NCI-H345 (cell line): ENCODE results near the gene PHF21A.

Experiments
- DNase-seq: peaks from one replicate; lab custom pipeline; 2025; lab: John Stamatoyannopoulos, UW

PHF21A gene

DNA sequence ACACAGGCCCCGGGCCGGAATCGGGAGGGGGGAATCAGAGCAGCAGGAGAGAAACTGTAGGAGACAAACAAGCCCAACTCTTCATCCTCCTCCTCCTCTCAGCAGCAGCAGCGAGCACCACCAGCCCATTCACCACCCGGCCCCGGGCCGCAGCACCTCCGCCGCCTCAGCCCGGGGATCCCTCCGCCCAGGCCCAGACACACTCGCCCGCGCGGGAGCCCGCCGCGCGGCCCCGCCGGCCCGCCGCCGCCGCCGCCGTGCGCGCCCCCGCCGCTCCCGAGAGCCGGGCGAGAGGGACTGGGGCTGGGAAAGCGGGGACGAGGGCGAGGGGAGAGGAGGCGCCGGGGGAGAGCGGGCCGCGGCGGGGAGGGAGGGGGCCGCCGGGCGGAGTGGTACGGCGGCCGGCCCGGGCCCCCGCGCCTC is at the start of gene PHF21A:
TSS of gene PHF21A (minus strand) at position 154 of the 423 bp plus-strand sequence. CDS start 37,235 bp downstream, outside the sequence.
- peak; percentile 94 for DNase-seq

DNA sequence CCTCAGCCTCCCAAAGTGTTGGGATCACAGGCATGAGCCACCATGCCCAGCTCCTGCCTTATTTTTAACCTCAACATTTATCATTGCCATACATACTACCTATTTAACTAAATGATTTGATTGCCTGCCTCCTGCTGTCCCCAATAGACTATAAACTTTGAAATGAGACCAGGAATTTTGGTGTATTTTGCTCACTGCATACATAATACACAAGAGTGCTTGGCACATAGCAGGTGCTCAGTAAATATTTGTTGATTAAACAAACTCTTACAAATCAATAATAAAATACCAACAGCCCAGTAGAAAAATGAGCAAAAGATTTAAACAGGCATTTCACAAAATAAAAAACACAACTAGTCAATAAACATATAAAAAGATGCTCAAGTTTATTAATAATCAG is 49.5 kb upstream of the PHF21A start:
- no peak for DNase-seq

DNA sequence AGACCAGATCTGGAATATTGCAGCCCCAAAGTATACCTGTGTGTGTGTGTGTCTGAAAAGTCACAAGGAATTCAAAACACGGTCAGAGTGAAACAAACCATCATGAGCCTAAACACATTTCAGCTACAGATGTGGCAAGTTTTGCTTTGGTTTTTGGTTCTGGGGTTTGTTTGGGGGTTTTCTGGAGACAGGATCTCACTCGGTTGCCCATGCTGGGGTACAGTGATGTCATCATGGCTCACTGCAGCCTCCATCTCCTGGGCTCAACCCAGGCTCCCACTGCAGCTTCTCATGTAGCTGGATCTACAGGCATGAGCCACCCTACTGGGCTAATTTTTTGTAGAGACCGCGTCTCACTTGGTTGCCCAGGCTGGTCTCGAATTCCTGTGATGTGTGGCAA is 41.4 kb upstream of the PHF21A start:
- no peak for DNase-seq

DNA sequence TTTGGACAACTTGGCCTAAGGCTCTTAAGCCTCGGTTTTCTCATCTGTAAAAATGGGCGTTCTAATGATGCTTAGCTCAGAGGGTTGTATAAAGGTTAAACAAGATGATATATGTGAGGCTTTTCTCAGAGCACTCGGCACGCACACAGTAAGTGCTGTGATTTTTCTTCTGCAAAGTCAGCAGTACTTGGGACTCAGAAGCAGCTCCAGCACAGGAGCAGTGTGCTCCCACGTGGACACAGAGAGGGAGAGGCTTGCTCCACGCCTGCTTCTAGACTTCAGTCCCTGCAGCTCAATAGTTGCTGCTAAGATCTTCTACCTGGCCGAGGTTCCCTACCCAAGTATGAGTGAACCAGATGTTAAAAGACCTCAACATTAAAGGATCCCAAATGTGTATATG is 39.9 kb upstream of the PHF21A start:
- no peak for DNase-seq

DNA sequence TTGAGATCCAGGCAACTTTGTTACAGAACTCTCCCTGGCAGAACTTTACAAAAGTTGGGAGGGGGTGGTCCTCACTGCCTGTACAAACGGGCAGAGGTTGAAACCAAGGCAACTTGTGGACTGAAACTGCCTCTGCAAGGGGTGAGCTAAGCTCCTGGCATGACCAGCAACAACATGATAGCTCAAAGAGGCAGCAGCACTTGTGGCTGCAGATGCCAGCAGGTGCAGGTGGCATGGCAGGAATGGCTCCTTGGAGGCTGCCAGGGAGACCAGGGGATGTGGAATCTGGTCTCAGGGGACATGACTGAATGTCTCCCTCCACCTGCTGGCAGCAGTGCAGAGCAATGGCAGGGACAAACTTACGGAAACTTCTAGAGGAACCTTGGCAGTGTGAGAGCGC is 38.8 kb upstream of the PHF21A start:
- DNase-seq, result peak; percentile 13

DNA sequence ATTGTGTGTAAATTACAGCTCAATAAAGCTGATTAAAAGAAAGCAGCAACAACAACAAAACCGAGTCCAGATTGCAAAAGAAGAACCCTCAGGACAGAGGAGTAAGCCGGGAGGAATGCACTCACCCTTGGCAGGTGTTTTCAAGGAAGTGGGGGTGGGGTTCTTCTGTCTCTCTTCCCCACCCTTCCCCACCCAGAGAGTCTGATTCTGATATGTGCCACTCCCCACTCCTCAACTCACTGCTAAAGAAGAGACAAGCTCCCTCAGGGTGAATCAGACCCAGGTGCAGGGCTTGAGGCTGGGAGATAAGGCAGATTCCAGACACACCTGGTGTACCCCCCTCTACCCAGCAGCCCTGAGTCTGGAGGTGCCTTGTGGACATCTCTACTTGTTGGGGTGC is 38.4 kb upstream of the PHF21A start:
- DNase-seq, result no peak

DNA sequence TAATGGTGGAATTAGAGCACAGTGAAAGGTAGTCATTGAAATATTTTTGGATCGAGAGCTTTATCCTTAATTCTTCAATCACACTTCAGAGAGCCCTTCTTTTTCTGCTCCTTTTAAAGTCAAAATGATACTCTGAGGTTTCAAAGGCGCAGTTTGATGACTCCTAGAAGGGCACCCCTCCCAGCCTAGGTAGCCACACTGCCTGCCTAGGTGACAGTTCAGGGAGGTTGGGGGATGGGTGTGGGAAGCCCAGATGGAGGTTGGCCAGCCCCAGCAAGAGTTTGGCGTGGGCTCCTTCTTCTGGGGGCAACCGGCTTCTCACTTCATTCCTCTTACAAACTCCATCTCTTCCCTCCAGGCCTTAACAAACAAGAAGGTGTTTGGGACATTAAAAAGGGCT is 28.6 kb upstream of the PHF21A start:
- no peak for DNase-seq

DNA sequence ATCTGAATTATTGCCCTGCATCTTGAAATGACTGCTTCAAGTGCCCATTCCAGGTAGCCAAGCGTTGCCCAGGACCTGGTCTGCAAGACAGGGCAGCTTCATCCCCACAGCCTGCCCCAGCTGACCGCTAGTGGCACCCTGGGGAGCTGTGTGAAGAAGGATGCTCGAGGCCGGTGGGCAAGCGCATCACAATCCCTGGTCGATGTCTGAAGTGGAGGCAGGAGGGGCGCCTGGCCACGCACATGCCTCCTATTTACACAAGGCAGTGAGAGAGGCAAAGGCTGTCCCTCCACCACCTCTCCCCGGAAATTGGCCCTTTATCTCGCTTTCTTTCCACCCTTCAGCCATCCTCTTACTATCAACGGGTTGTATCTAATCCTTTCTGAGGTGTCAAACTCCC is 28.1 kb upstream of the PHF21A start:
- DNase-seq, result no peak

DNA sequence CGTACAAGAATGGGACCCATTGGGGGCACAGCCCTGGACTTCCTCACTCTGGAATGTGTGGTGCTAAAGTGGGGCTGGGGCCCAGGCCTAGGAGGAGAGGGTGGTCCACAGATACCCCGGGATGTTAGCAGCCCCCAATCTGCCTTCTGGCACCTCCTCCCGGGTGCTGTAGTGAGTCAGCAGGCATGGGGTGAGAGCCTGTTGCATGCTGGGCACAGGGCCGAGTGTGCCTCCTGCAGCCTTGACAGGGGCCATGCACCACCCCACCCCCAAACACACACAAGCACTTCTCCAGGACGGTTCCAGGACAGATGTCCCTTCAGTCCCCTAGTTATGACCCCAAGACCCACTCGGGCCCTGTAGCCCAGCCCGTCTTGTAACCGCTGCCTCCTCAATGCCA is 23.5 kb upstream of the PHF21A start:
- no peak for DNase-seq

DNA sequence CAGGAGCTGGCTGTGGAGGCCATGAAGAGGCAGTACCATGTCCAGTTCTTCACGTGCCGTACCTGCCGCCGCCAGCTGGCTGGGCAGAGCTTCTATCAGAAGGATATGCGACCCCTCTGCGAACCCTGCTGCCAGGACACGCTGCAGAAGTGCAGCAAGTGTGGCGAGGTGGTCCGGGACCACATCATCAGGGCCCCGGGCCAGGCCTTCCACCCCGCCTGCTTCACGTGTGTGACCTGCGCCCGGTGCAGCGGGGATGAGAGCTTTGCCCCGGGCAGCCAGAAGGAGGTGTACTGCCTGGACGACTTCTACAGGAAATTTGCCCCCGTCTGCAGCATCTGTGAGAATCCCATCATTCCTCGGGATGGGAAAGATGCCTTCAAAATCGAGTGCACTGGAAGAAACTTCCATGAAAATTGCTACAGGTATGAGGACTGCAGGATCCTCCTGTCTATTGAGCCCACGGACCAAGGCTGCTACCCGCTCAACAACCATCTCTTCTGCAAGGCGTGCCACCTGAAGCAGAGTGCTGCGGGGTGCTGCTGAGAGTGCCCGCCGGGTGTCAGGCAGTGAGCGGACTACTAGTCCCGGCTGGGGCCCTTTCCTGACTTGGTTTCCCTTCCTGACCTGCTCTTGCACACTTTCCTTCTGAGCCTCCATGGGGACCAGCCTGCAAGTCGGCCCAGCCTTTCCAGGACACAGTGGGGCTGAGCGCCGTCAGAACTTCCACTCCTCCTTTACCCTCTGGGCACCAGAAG is 22.0 kb upstream of the PHF21A start:
- DNase-seq, result no peak

DNA sequence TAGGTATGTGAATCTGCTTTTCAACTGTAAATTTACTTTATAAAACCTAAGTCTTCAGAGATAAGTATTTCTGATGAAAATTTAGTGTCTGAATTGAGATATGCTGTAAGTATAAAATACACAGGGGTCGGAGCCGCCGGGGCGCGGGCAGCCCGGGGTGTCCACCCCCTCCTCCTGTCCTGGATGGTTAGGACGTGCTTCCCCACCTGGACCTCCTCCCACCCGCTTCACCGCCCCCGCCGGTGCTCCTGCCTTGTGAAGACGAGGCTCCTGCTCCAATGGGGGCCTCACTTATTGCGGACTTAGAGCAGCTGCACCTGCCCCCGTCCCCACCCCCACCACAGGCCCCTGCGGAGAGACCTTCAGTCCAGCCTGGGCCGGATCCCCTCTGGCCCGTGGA is 21.3 kb upstream of the PHF21A start:
- no peak for DNase-seq

DNA sequence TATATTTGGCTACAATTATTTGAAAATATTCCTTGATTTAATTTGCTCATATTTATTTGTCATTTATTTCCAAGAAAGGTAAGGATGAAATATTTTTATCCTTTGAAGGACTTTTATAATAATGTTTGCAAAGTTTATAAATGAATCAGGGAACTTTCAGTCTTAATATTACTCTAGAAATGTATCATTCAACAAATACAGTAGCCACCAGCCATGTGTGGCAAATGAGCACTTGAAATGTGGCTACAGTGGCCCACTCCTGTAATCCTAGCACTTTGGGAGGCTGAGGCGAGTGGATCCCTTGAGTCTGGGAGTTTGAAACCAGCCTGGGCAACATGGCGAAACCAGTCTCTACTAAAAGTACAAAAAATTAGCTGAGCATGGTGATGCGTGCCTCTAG is 20.3 kb upstream of the PHF21A start:
- DNase-seq, result no peak

DNA sequence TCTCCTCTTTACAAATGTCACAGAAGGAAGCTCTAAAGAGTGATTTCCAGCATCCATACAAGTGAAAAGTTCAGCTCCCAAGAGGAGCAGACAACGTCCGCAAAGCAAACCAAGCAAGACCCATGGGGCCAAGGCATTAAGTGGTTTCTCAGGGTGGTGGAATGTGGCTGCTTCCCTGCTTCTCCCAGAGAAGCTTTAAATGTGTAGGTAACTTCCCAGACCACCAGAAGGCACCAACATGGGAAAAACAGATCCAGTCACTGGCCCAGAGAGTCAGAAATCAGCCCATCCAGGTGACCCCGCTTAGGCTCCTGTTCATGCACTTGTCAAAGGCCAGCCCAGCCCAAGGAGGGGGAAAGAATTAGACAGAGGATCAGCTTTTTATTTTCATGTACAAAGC is 13.3 kb upstream of the PHF21A start:
- DNase-seq, result no peak

DNA sequence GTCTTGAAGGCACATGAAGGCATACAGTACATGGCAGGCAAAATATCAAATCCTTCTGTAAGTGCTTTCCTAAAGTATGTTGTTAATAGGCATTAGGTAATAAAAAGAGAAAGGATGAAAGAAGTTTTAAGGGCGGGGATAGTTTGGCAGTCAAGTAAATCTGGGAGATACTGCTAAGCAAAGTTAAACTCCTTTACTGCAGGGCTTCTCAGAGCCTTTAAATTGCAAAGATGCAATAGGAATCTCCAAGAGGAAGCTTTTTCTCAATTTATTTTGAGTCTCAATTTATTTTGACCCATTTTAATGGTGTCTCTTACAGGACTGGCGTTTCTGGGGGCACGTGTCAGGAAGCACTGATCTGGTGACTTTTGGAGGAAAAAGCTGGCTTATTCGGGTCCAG is 12.8 kb upstream of the PHF21A start:
- no peak for DNase-seq

DNA sequence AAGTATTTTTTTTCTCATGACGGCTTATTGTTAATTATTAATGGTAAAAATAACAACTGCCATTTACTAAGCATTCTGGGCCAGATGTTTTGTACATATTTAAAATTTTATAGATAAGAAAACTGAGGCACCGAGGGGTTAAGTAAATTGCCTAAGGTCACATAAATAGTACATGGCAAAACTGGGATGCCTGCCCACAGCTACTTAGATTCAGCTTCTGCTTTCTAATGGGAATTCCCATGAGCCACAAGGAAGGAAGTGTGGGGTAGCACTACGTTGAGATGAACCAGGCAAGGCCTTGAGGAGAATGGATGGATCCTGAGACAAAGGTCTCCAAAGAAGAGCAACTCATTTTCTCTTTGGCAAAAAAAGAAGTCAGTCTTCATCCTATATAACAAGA is 11.9 kb upstream of the PHF21A start:
- DNase-seq, result no peak

DNA sequence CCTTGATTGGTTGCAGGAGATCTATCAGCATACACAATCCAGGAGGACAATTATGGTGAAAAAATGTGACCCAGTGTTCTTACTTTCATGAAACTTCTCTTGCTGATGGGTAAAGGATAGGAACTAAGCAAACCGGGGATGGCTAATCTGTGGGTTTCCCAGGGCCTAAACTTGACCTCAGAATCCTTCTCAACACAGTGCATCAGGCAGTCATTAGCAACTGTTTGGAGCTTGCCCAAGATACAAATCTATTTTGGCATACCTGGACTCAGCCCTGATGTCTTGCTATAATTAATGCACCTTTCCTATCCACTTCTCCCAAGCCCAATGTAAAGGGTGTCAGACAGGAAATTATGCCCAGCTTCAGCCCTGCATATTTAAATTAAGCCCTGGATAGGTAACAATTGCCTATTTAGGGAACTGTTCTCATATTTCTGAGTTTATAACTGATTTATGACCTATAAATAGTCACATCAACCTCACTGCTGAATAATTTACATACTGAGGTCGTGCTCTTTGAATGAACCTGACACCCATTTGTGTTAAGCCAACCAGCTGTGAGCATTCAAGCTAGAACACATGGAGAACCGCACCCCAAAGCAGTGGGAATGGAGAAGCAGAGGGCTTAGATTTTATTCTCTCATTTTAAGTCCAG is 9.2 kb upstream of the PHF21A start:
- no peak for DNase-seq

DNA sequence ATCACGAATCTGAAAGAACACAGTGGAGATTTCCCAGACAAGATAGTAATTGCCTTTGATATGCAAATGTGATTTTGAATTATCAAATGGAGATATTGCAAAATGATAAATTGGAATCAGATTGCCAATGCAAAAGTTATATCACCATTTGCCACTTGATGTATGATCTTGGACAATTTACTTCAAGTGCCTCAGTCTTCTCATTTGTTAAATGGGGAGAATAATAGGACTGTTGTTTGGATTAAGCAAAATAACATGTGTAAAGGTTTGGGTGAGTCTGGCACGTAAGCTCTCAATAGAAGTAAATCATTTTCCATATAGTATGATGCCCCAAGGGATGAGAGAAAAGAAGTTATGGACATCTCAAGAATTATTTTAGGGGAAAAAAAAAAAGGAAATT is 7.9 kb upstream of the PHF21A start:
- DNase-seq, result no peak

DNA sequence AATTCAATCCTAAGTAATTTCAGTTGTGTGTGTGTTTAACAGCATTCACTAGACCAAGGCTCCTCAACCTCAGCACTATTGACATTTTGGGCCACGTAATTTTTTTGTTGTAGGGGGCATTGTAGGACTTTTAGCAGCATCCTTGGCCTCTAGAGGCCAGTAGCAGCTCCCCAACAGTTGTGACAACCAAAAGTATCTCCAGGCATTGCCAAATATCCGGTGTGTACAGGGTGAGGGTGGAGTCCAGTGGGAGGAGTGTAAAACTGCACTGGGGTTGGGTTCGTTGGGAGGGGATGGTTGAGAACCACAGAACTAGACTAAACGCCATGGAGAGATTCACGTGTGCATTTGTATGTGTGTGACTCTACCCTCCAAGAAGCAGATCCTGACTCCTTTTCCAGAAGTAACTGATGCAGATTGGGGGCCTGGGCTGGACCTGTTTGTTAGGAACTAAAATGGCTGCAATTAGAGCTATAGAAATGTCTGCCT is 5.9 kb upstream of the PHF21A start:
- no peak for DNase-seq

DNA sequence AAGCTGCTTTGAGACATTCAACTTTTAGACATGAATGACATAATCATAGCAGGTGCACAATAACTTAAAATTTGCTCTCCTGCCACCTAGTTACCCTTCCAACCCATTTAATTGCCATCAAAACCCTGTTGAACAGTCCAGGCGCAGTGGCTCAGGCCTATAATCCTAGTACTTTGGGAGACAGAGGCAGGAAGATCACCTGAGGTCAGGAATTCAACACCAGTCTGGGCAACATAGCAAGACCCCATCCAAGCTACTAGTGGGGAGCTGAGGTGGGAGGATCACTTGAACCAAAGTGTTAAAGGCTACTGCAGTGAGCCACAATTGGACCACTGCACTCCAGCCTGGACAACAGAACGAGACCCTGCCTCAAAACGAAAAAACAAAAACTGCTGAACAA is 4.0 kb upstream of the PHF21A start:
- no peak for DNase-seq

DNA sequence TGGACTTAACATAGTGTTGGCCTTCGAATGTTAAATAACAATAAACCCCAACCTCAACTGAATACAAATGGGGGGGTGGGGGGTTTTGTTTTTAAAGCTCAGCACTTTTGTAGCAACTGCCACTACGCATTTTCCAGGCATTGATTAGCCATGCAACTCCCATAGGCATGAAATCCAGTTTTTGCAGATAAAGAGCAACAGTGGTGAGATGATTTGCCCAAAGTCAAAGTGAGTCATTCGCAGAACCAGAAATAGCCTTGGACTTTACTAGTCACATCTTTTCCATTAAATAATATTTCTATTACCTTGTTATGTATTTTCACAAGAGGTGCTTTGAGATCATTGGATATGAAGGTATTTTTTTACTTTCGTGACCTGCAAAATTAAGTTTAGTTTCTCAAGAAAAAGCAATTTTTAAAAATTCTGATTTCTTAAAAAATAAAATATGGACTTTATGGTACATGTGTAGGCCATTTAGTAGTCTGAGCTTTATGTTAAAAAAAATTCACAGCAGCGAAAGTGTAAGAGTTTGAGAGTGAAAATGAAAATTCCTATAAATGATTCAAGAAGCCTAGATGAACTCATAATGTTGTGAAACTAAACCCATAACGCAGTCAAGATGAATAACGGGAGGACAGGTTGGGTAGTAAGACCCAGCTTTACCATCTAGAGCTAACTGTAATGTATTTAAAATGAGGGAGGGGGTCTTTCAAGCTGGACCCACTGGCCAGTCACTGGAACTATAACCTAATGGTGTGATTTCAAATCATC is 1.9 kb upstream of the PHF21A start:
- DNase-seq, result no peak

DNA sequence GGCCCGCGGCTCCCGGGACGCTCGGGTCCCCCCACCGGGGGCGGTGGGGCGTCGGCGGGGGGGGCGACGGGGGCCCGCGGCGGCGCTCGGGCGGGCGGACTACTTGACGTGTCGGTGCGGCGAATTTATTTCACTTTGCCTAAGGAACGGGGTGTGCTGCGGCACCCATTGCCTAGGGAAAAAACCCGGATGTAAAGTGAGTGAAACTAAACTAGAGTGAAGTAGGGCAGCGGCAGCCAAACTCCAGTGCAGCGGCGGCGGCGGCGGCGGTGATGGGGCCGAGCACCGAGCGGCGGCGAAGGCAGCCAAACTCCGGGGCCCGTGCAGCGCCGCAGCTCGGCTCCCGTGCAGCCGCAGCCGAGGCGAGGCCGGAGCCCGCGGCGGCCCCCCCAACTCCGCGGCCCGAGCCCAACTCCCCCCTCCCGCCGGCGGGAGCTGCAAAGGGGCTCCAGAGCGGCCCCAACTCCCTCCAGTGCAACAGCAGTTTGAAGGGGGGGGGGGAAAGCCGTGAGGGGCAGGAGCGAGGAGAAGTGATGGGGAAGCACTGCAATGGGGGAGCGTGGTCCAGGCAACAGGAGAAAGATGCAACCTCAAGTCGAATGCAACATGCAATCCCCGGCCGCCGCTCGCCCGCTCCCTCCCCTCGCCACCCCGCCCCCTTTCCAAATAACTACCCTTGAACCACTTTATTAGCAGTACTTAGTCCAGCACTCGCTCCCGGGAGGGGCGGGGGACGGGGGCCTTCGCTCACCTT is 647 bp upstream of the PHF21A start:
- peak; percentile 91 for DNase-seq
